Cardiac fibroblast (primary cell): ENCODE results near the gene OR52A1.
"Not testable (repeated sequence)": the region's sequence is repeated elsewhere in the genome, so short reads cannot be mapped to it uniquely, and the experiment has no call there.

ENCODE experiments used
- DNase-seq, 2 donors: peaks; one replicate each; pipeline versions ENCODE4 v3.0.0 to v3.0.0-alpha.2; 2010; ENCODE audit warnings: low read depth in 2 of 2
- H3K4me3 ChIP-seq, 2 donors: replicated peaks in 1 of 2; 1 replicate in 1 of 2; 2 replicates in 1 of 2; pipeline ENCODE4 v1.5.1; 2011; ENCODE audit warnings: low read depth in 2 of 2, low read length in 2 of 2, mild to moderate bottlenecking in 2 of 2, moderate library complexity in 1 of 2
- CTCF ChIP-seq: IDR thresholded peaks from one replicate; pipeline ENCODE4 v1.5.1; 2011; ENCODE audit warnings: low read depth, mild to moderate bottlenecking, low read length, inconsistent platforms

Gene OR52A1

GRCh38 chr11:5159806-5160205 is 5.2 kb upstream of the OR52A1 start:
- TF ChIP-seq CTCF: no peak
- H3K4me3 ChIP-seq: no peak overlapping the region
- no peak for DNase-seq

GRCh38 chr11:5153574-5154431 is 754 bp downstream of the OR52A1 start:
- no peak overlapping the region for H3K4me3 ChIP-seq
- no peak for TF ChIP-seq CTCF
- DNase-seq: no peak

- no peak for DNase-seq
- no peak for TF ChIP-seq CTCF
- no peak overlapping the region for H3K4me3 ChIP-seq
Observed at GRCh38 chr11:5151713-5152153, 2.8 kb downstream of the OR52A1 start.

- H3K4me3 ChIP-seq, DNase-seq: not testable (repeated sequence)
Observed at GRCh38 chr11:5144206-5144605, 10.4 kb downstream of the OR52A1 start.

- H3K4me3 ChIP-seq: no peak within 1 kb of the TSS
- DNase-seq: no peak
- no peak for TF ChIP-seq CTCF
Observed at GRCh38 chr11:5137996-5138395, 16.6 kb downstream of the OR52A1 start, which contains the start of gene OR52A5. Gene OR52A5 (minus strand): TSS chr11:5138356. CDS start chr11:5132642, 5,714 bp downstream.

- DNase-seq: no peak
- TF ChIP-seq CTCF: no peak
- H3K4me3 ChIP-seq: no peak overlapping the region
Observed at GRCh38 chr11:5137014-5137413, 17.5 kb downstream of the OR52A1 start.

GRCh38 chr11:5136261-5136660 is 18.3 kb downstream of the OR52A1 start:
- H3K4me3 ChIP-seq: no peak overlapping the region
- no peak for TF ChIP-seq CTCF
- DNase-seq: no peak
